AG20443 (cell line): ENCODE data around the gene CTTNBP2.
"Not testable (repeated sequence)": the region's sequence is repeated elsewhere in the genome, so short reads cannot be mapped to it uniquely, and the experiment has no call there.

Experiments
- DNase-seq: peaks from one replicate; pipeline ENCODE4 v3.0.0; 2012; ENCODE audit warnings: low spot score, mixed read lengths

CTTNBP2 gene

GRCh38 chr7:117750612-117751563 lies 122.4 kb downstream of the CTTNBP2 start:
- peak; percentile 17 for DNase-seq

- DNase-seq: no peak
Observed at GRCh38 chr7:117741962-117742361, 131.3 kb downstream of the CTTNBP2 start.

GRCh38 chr7:117739085-117739484 lies 134.2 kb downstream of the CTTNBP2 start:
- DNase-seq: no peak

DNA sequence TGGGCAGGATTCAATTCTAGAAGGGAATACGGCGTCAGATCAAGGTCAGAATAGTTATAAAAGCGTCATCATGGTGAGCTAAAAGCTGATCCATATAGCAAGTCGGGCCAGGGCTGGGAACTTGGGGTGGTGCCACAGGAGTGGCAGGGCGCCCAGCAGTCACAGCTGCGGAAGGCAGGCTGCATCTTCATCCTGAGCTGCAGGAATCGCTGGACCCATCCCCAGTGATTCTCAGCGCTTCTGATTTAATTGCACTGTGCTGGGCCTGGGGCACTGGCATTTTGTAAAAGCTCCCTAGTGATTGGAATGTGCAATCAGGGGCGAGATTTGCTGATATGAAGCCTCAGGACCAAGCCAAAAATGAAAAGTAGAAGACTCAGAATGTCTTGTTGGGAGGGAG lies 135.3 kb downstream of the CTTNBP2 start:
- DNase-seq: no peak

GRCh38 chr7:117731455-117731854 lies 141.8 kb downstream of the CTTNBP2 start:
- DNase-seq: no peak

- no peak for DNase-seq
Observed at GRCh38 chr7:117730390-117730789, 142.9 kb downstream of the CTTNBP2 start.

- no peak for DNase-seq
Observed at GRCh38 chr7:117728890-117729624, 144.2 kb downstream of the CTTNBP2 start.

DNA sequence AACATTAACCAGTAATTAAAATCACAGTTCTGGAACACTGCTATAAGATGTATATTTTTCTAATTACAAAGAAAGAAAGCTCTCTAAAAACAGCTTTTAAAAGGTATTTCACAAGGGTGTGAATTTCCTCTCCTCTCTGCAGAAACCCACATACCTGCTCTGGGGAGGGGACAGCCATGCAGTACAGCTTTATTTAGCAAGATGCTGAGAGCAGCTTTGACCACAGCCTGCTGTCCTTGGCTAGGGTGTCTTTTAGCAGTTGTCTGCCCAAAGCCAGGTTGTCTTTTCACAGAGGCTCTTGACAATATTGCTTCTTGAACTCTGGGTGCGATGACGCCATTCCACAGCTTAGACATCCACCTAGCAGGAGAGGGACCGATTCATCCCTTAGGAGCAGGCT lies 148.3 kb downstream of the CTTNBP2 start:
- no peak for DNase-seq

- DNase-seq: no peak
Observed at GRCh38 chr7:117719377-117719776, 153.9 kb downstream of the CTTNBP2 start.

DNA sequence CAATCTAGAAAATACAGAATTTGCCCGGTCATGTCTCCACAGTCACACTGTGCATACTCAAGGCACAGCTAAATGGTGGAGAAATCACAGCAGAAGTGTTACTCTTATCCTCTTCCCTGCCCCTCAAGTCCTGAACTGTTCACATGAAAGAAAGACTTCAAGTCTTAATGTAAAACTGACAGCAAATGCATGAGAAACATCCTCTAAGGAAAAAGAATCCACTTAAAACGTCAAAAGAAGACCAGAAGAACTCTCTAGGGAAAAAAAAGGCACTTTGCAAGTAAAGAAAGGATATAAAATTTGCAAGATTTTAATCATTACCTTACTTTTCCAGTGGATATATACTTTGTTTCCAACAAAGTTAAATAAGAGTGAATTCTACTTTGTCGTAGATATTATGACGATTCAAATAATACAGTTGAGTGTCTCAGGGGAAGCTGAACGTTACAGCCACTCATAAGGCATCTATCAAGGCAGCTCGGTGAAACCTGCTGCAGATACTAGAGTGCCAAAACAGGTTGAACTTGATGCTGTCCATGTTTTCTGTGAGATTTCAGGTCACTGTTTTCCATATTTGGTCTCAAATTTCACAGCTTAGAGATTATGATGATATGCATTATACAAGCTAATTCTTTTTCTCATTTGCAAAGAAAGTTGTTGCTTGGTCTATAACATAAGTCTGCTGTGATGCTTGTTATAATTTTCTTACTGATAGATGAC lies 155.0 kb downstream of the CTTNBP2 start:
- no peak for DNase-seq

DNA sequence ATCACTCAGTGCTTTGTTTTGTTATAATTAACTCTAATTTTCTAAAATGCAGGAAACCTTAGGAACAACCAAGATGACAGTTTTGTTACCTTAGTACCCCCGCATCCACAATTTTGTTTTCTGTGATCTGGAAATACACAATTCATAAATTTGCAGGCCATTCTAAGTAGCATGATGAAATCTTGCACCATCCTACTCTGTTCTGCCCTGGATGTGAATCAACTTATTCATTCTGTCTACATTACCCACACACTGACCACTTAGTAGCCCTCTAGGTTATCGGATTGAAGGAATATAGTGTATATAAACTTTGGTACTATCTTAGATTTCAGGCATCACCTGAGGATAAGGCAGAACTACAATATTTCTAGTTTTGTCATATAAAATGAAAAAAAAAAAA lies 155.9 kb downstream of the CTTNBP2 start:
- DNase-seq: no peak

- DNase-seq: no peak
Observed at GRCh38 chr7:117716707-117717299, 156.4 kb downstream of the CTTNBP2 start.

- DNase-seq: peak; percentile 58
Observed at GRCh38 chr7:117715784-117716445, 157.3 kb downstream of the CTTNBP2 start.

GRCh38 chr7:117711556-117711955 lies 161.7 kb downstream of the CTTNBP2 start:
- DNase-seq: no peak

DNA sequence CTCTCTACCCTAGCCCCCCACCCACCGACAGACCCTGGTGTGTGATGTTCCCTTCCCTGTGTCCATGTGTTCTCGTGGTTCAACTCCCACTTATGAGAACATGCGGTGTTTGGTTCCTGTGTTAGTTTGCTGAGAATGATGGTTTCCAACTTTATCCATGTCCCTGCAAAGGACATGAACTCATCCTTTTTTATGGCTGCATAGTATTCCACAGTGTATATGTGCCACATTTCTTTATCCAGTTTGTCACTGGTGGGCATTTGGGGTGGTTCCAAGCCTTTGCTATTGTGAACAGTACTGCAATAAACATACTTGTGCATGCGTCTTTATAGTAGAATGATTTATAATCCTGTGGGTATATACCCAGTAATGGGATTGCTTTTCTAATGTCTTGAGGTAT lies 165.1 kb downstream of the CTTNBP2 start:
- DNase-seq: not testable (repeated sequence)

- DNase-seq: no peak
Observed at GRCh38 chr7:117707080-117707479, 166.2 kb downstream of the CTTNBP2 start.

- DNase-seq: no peak
Observed at GRCh38 chr7:117706210-117706609, 167.0 kb downstream of the CTTNBP2 start.

DNA sequence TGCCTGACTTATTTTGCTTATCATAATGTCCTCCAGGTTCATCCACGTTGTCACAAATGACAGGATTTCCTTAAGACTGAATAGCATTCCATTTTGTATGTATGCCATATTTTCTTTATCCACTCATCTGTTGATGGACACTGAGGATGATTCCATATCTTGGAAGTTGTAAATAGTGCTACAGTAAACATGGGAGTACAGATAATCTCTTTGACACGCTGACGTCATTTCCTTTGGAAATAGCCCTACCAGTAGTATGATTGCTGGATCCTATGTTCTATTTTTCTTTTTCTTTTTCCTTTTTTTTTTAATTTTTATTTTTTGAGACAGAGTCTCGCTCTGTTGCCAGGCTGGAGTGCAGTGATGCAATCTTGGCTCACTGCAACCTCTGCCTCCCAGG lies 167.6 kb downstream of the CTTNBP2 start:
- no peak for DNase-seq

DNA sequence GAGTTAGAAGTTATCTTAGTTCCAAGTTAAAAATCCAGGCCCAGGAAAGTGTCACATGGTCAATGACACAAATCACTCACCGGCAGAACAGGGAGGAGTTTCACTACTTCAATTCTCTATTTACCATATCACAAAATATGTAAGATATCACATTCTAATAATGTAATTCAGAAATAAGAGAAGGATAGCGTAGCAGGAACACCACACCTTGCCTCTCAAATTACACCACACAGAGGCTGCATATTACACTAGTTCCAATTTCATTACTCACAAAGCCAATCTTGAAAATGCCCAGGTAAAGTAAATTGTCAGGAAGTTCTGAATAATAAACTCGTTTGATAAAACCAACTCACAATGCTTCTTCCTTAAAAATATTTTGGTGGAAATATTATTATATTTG lies 169.2 kb downstream of the CTTNBP2 start:
- no peak for DNase-seq

DNA sequence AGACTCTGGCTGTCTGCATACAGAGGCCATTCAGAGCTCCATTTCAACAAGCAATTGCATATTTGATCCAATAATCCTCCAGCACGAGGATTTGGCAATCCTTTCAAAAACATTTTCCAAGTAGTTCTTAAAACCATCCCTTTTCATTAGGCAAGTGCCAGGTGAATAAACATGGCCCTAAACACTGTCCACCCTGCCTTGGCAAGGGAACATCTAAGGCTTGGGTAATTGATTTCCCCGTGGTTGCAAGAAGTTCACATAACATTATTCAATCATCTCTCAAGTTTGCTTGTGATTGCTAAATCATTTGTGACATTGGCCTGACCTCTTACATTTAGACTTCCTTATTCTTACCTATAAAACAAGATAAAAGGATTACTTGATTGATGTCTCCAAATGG lies 175.2 kb downstream of the CTTNBP2 start:
- no peak for DNase-seq

DNA sequence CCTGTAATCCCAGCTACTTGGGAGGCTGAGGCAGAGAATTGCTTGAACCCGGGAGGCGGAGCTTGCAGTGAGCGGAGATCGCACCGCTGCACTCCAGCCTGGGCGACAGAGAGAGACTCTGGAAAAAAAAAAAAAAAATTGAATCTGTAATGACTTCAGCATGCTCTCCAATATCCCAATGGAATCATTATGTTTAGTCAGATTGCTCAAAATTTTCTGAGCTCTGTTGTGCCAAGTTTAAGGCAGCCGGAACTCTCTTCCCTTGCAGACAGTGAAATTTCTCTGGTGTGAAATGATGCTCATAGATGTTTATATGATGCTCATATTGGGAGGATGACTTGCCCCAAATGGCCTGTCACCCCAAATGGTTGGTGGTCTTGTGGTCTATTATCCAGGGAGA lies 180.9 kb downstream of the CTTNBP2 start:
- no peak for DNase-seq

DNA sequence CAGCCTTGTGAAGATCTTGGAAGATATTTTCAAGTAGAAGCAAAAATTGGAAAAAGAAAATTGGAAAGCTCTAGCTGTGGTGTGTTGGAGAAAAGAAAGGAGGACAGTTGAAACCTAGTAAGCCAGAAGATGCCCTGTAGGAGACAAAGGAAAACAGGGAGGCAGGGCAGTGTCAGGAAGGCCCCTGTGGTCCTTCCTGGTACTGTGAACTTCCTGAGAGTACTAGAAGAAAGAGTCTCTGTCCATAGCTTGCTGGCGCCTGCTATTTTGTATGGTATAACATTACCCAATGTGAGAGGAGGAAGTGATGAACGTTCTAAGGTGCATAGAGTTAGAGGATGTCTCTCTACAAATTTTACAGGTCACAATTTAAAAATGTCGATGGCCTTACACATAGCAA lies 183.1 kb downstream of the CTTNBP2 start:
- DNase-seq: no peak
